Loucy (cell line): Measurements from ENCODE around the gene PAPPA2.

Source experiments
- CTCF ChIP-seq: fragments of 200-600 bp; sonication (generic); conservative IDR thresholded peaks from 2 replicates; pipeline ENCODE4 v1.5.1; 2014; ENCODE audit warnings: mild to moderate bottlenecking, antibody characterized with exemption, low read length
- EZH2phosphoT487 ChIP-seq: fragments of 200-600 bp; IDR thresholded peaks from 2 replicates; pipeline ENCODE4 v1.6.1; 2018; ENCODE audit warnings: antibody characterized with exemption, mild to moderate bottlenecking, moderate library complexity, borderline replicate concordance

GRCh38 chr1:176802316-176802715 lies 339.3 kb downstream of the PAPPA2 start:
- TF ChIP-seq CTCF, result no peak
- TF ChIP-seq EZH2phosphoT487, result no peak
